ENCODE data around the gene TSPYL4. TPM values are rescaled to one million over a fixed set of nuclear protein-coding genes. Genes with fewer than 3 reads are reported as not detected.

TSPYL4 gene
- total RNA-seq, 1 donor from 2014 or later, result 2.1 TPM

GRCh38 chr6:116201538-116201937 is 52.3 kb downstream of the TSPYL4 start:
- Histone ChIP-seq H3K4me3 (ENCODE audit: low read depth, low read length) (no peak overlapping the region), H3K27me3 (ENCODE audit: control insufficient read depth, insufficient read depth, low read length) (no peaks in the 10 kb centered on the region), H3K36me3 (ENCODE audit: control insufficient read depth, insufficient read depth, low read length) (no peaks in the 10 kb centered on the region)
- no peak for TF ChIP-seq CTCF (IDR thresholded peaks at IDR 0.05; ENCODE audit: insufficient read depth, low read length, severe bottlenecking)
- DNase-seq (ENCODE audit: low read depth), result no peak
- no peak for FAIRE-seq

GRCh38 chr6:116200619-116201249 is 53.1 kb downstream of the TSPYL4 start:
- DNase-seq (ENCODE audit: low read depth), result peak; percentile 93
- Histone ChIP-seq H3K36me3 (ENCODE audit: control insufficient read depth, insufficient read depth, low read length) (no peaks in the 10 kb centered on the region), H3K4me3 (ENCODE audit: low read depth, low read length) (no peak overlapping the region), H3K27me3 (ENCODE audit: control insufficient read depth, insufficient read depth, low read length) (no peaks in the 10 kb centered on the region)
- no peak for TF ChIP-seq CTCF (IDR thresholded peaks at IDR 0.05; ENCODE audit: insufficient read depth, low read length, severe bottlenecking)
- FAIRE-seq, result no peak

Other genes starting within 250 kb of the TSPYL4 start
- 1.3 and 3.1 TPM in 2 replicates for gene FRK, start 193.2 kb downstream of the TSPYL4 start, total RNA-seq
- gene NT5DC1, start 153.2 kb downstream of the TSPYL4 start, total RNA-seq, result 3.4 and 5.6 TPM in 2 replicates
- gene COL10A1, start 127.9 kb downstream of the TSPYL4 start, total RNA-seq, result not detected in 2 replicates
- 72.4 and 134 TPM in 2 replicates for gene TSPYL1, start 25.9 kb upstream of the TSPYL4 start, total RNA-seq
- 56.6 and 100 TPM in 2 replicates for gene DSE, start 116.9 kb upstream of the TSPYL4 start, total RNA-seq
- 0.64 and 0.79 TPM in 2 replicates for gene CALHM6, start 207.3 kb upstream of the TSPYL4 start, total RNA-seq